ENCODE data around the gene EFNA4.

DNA sequence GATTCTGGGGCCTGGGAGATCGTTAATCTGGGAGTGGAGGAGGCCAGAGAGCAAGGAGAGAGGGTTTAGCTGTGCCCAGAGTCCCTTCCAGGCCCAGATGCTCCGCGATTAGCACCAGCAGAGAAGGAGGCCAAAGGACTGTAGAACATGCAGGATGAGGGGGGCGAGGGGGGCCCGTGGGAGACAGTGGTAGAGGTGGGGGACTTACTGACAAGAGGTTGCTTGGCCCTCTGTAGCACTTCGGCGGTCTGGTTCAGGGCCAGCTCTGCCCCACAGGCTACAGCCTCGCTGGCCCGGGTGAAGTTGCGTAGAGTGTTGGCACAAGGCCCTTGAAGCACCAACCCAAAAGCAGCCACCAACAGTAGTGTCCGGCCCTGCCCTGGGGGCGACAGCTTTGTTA is 30.7 kb upstream of the EFNA4 start:
- TF ChIP-seq, protein P1, sequence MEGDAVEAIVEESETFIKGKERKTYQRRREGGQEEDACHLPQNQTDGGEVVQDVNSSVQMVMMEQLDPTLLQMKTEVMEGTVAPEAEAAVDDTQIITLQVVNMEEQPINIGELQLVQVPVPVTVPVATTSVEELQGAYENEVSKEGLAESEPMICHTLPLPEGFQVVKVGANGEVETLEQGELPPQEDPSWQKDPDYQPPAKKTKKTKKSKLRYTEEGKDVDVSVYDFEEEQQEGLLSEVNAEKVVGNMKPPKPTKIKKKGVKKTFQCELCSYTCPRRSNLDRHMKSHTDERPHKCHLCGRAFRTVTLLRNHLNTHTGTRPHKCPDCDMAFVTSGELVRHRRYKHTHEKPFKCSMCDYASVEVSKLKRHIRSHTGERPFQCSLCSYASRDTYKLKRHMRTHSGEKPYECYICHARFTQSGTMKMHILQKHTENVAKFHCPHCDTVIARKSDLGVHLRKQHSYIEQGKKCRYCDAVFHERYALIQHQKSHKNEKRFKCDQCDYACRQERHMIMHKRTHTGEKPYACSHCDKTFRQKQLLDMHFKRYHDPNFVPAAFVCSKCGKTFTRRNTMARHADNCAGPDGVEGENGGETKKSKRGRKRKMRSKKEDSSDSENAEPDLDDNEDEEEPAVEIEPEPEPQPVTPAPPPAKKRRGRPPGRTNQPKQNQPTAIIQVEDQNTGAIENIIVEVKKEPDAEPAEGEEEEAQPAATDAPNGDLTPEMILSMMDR (IDR thresholded peaks at IDR 0.05), result no peak
- TF ChIP-seq, protein P2, sequence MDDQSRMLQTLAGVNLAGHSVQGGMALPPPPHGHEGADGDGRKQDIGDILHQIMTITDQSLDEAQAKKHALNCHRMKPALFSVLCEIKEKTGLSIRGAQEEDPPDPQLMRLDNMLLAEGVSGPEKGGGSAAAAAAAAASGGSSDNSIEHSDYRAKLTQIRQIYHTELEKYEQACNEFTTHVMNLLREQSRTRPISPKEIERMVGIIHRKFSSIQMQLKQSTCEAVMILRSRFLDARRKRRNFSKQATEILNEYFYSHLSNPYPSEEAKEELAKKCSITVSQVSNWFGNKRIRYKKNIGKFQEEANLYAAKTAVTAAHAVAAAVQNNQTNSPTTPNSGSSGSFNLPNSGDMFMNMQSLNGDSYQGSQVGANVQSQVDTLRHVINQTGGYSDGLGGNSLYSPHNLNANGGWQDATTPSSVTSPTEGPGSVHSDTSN (IDR thresholded peaks at IDR 0.05), result no peak
- TF ChIP-seq EP300 (IDR thresholded peaks at IDR 0.05; ENCODE audit: borderline replicate concordance in 1 of 2, low read depth in 1 of 2, low read length in 1 of 2) (no peak), RAD21 (IDR thresholded peaks at IDR 0.05; ENCODE audit: low read length) (no peak), POLR2AphosphoS5 (IDR thresholded peaks at IDR 0.05; ENCODE audit: low read depth, low read length) (no peak), GABPA (IDR thresholded peaks at IDR 0.05; ENCODE audit: low read depth) (no peak), SMC3 (IDR thresholded peaks at IDR 0.05; ENCODE audit: low read depth, low read length) (no peak), SIN3A (IDR thresholded peaks at IDR 0.05; ENCODE audit: borderline replicate concordance, low read depth, low read length) (no peak), FOXM1 (IDR thresholded peaks at IDR 0.05; ENCODE audit: low read depth) (no peak), EZH2phosphoT487 (IDR thresholded peaks at IDR 0.05; ENCODE audit: borderline replicate concordance, low read depth) (no peak), GATA2 (CRISPR knock-in tag; IDR thresholded peaks at IDR 0.05) (no peak), ELF1 (IDR thresholded peaks at IDR 0.05) (no peak)
- TF ChIP-seq, protein P3, sequence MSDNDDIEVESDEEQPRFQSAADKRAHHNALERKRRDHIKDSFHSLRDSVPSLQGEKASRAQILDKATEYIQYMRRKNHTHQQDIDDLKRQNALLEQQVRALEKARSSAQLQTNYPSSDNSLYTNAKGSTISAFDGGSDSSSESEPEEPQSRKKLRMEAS (IDR thresholded peaks at IDR 0.05; ENCODE audit: low read depth), result no peak
- TF ChIP-seq, protein P4, sequence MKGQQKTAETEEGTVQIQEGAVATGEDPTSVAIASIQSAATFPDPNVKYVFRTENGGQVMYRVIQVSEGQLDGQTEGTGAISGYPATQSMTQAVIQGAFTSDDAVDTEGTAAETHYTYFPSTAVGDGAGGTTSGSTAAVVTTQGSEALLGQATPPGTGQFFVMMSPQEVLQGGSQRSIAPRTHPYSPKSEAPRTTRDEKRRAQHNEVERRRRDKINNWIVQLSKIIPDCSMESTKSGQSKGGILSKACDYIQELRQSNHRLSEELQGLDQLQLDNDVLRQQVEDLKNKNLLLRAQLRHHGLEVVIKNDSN (IDR thresholded peaks at IDR 0.05; ENCODE audit: borderline replicate concordance, low read depth), result no peak
